GM13977 (cell line): ENCODE measurements around the gene PBX1.

Experiments used
- DNase-seq: peaks from one replicate; pipeline ENCODE4 v3.0.0; 2012; ENCODE audit warnings: low spot score
- CTCF ChIP-seq: IDR thresholded peaks from 2 replicates; pipeline ENCODE4 v1.5.1; 2012; ENCODE audit warnings: mild to moderate bottlenecking, control low read depth; ENCODE audit not compliant: insufficient read depth; ENCODE audit errors: extremely low read depth, missing control alignments
- in situ Hi-C: fragments of 300-500 bp; cut with MboI; formaldehyde crosslinking; loops from one replicate; pipeline ENCODE4 v1.12.0; 2022; ENCODE audit warnings: low sequenced_read_pairs, low pct_unique_long_range_greater_than_20kb, mixed read lengths, inconsistent platforms; ENCODE audit not compliant: unreplicated experiment

PBX1 gene

DNA sequence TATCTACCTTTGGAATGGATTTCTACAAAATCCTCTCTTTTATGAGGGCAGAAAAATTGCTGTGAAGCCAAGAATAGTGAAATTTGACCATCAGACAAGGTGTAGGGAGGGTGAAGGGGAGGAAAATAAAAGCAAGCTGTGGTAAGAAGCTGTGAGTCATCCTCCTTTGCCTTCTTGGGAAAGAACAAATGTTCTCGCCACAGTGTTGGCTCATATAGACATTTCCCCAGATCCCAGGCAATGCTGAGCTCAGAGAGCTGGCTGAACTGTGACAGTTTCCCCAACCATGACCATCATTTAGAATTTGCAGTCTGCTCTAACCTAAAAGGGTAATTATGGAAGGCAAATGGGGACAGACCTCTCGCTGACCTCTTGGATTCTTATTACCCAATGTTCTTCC is 235.4 kb downstream of the PBX1 start:
- no peak for DNase-seq
- in situ Hi-C loops: loop anchor here (25.0 kb wide), 1 partner anchor 1382 kb away; no protein-coding TSS in a partner anchor
- no peak for TF ChIP-seq CTCF

DNA sequence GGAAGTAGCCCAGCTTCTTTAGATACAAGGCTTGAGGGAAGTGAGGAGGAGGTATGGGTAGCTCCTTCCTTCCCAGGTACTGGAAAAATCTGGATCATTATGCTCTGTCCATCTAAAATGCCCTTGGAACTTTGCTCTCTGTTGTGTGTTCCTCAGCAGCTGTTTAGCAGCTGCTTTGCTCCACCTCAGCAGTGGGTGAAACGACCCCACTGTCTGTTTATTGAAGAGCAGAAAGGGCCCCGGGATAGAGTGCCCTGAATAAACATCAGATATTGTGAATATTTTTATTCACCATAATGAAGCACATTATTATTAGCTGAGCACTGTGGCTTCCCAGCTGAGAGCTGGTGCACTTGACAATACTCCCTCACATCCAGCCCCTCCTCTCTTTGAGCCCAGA is 237.9 kb downstream of the PBX1 start:
- no peak for DNase-seq
- TF ChIP-seq CTCF: no peak
- in situ Hi-C loops: loop anchor here (25.0 kb wide), 1 partner anchor 1385 kb away; no protein-coding TSS in a partner anchor

DNA sequence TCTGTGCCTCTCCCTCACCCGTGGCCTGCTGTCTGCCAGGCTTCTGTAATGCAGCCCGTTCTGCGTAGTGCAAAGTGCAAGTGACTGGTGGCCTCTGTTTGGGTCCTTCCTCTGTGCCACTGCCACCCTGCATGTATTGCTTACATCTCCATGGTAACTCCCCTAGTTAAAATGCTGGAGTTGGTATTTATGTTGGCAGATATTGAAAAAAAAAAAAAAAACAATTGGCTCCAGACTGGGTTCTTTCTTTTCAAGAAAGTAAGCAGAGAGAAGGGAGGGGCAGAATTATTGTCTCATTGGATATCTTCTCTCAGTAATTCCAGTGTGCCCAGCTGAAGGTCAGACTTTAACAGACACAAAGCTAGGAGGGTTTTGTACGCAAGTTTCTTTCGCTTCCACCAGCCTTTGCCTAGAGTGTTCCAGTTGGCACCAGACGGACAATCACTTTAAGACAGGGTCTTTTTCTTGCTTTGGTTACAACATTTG is 242.3 kb downstream of the PBX1 start:
- no peak for TF ChIP-seq CTCF
- in situ Hi-C loops: no loop called here
- DNase-seq: no peak

DNA sequence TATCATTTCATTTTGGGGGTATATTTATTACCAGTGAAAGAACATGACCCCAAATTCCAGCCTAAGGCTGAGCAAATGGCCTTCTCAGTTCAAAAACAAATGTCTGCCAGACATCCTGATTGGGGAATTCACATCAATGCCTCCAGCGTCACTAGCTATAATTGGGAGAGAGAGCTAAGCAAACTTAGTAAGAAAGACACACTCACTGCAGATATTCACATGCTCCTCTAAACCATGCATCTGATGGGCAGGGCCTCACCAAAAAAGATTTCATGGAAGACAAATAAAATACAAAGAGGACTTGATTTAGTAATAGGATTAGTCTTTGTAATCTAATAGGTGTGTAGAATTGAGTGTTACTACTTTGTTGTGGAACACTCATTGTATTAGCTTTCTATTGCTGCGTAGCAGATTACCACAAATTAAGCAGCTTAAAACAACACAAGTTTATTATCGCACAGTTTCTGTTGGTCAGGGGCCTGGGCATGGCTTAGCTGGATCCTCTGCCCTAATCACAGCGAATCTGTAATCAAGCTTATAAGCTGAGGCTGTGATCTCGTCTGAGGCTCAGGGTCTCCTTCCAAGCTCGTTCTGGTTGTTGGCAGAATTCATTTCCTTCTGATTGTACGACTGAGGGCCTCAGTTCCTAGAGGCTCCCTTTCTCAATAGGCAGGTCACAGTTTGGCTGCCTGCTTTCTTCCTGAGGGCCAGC is 243.0 kb downstream of the PBX1 start:
- no peak for TF ChIP-seq CTCF
- in situ Hi-C loops: no loop called here
- no peak for DNase-seq

GRCh38 chr1:164802529-164803282 is 243.7 kb downstream of the PBX1 start:
- in situ Hi-C loops: no loop called here
- no peak for TF ChIP-seq CTCF
- no peak for DNase-seq

- no peak for DNase-seq
- in situ Hi-C loops: no loop called here
- no peak for TF ChIP-seq CTCF
Measured at GRCh38 chr1:164803366-164803765, 244.4 kb downstream of the PBX1 start.
